BJ (cell line): ENCODE results near the gene POMT1. TPM values are rescaled to one million over a fixed set of nuclear protein-coding genes. Genes with fewer than 3 reads are reported as not detected.

Experiments
- CTCF ChIA-PET: fragments of 350-600 bp; formaldehyde crosslinking; extraction: SDS; loops from one replicate; lab custom pipeline; 2021; ENCODE audit warnings: antibody characterized with exemption, inconsistent platforms; lab: Yijun Ruan, JAX
- POLR2A ChIA-PET: fragments of 300-600 bp; sonication (Branson Sonifier 250); formaldehyde crosslinking; extraction: SDS; loops from one replicate; lab custom pipeline; 2021; ENCODE audit warnings: antibody characterized with exemption; lab: Charles Lee
- DNase-seq: peaks from one replicate; pipeline ENCODE4 v3.0.0-alpha.2; 2011; ENCODE audit warnings: low read depth
- H3K27me3 ChIP-seq: 2 replicates; pipeline ENCODE4 v1.6.0; 2011; ENCODE audit warnings: low read length; ENCODE audit not compliant: control insufficient read depth, insufficient read depth
- H3K36me3 ChIP-seq: 2 replicates; pipeline ENCODE4 v1.5.1; 2011; ENCODE audit warnings: low read length; ENCODE audit not compliant: control insufficient read depth, insufficient read depth
- H3K4me3 ChIP-seq: 2 replicates; pipeline ENCODE4 v1.5.1; 2011; ENCODE audit warnings: low read depth, mild to moderate bottlenecking, control low read depth, low read length
- polyA plus RNA-seq: library from polyadenylated mRNA; depleted of rRNA; stranded (reverse); fragments of >200 nt; gene quantifications from 2 replicates; pipeline ENCODE4 v1.2.3, GENCODE V29; 2011
- TF ChIP-seq, protein P1 (sequence below): IDR thresholded peaks from 2 replicates; pipeline ENCODE4 v1.5.1; 2011; ENCODE audit warnings: low read depth, mild to moderate bottlenecking, control low read depth, inconsistent platforms, low read length, moderate library complexity; ENCODE audit not compliant: insufficient read depth

POMT1 gene
- polyA plus RNA-seq, 1 experiment: 32.1 TPM

DNA sequence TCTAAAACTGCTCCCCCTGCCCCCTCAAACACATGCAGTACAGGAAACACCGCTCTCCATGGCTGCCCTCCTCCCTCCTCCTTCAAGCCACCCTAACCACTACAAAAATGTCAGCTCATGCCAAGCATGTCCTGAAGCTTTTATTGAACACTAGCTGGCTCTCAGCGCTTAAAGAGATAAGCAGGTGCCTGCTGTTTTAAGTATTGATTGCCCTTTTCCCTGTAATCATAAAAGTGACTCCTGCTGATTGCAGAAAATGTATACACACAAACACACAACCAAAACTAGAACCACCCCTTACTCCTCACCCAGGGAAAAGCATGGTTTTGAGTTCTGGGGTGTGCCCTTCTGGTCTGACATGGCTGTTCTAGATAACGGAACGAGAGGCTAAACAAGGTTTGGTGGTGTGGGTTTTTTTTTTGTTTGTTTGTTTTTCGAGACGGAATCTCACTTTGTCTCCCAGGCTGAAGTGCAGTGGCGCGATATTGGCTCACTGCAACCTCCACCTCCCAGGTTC, 32.1 kb downstream of the POMT1 start:
- ChIA-PET POLR2A (no interaction called here), CTCF (no interaction called here)
- Histone ChIP-seq H3K4me3 (no peak overlapping the region), H3K36me3 (no peaks in the 10 kb centered on the region; the same call in 1 of the 2 replicates), H3K27me3 (no peaks in the 10 kb centered on the region)
- DNase-seq: no peak
- TF ChIP-seq, protein P1, sequence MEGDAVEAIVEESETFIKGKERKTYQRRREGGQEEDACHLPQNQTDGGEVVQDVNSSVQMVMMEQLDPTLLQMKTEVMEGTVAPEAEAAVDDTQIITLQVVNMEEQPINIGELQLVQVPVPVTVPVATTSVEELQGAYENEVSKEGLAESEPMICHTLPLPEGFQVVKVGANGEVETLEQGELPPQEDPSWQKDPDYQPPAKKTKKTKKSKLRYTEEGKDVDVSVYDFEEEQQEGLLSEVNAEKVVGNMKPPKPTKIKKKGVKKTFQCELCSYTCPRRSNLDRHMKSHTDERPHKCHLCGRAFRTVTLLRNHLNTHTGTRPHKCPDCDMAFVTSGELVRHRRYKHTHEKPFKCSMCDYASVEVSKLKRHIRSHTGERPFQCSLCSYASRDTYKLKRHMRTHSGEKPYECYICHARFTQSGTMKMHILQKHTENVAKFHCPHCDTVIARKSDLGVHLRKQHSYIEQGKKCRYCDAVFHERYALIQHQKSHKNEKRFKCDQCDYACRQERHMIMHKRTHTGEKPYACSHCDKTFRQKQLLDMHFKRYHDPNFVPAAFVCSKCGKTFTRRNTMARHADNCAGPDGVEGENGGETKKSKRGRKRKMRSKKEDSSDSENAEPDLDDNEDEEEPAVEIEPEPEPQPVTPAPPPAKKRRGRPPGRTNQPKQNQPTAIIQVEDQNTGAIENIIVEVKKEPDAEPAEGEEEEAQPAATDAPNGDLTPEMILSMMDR: no peak

DNA sequence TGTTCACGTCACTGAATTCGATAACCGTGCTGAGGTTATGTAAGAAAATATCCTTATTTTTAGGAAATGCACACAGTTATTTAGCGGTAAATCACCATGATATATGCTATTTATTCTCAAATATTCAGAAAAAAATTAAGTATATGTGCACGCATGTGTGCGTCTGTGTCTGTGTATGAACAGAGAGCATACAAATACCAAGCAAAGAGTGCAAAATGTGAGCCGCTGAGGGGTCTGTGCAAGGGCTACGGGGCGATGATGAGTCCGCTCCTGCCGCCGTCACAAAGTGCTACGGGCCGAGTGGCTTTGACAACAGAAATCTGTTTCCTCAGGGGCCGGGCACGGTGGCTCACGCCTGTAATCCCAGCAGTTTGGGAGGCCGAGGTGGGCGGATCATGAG, 35.2 kb downstream of the POMT1 start:
- 0 out of 2 replicates have a peak, but pooled peaks cover 3% of the 10 kb centered on the region for H3K27me3 ChIP-seq
- TF ChIP-seq, protein P1: no peak
- ChIA-PET POLR2A (no interaction called here), CTCF (no interaction called here)
- no peak overlapping the region for H3K4me3 ChIP-seq
- no peak for DNase-seq
- H3K36me3 ChIP-seq: no peaks in the 10 kb centered on the region

- DNase-seq: no peak
- TF ChIP-seq, protein P1: no peak
- CTCF ChIA-PET: interaction anchor here (0.6 kb wide), 1 partner anchor 706 kb away, joined by 3 read pairs; no protein-coding TSS in a partner anchor
- Histone ChIP-seq H3K27me3 (peaks cover 5% of the 10 kb centered on the region), H3K4me3 (no peak overlapping the region), H3K36me3 (no peaks in the 10 kb centered on the region)
- POLR2A ChIA-PET: no interaction called here
These were observed 36.7 kb downstream of the POMT1 start for GRCh38 chr9:131539223-131539923.

DNA sequence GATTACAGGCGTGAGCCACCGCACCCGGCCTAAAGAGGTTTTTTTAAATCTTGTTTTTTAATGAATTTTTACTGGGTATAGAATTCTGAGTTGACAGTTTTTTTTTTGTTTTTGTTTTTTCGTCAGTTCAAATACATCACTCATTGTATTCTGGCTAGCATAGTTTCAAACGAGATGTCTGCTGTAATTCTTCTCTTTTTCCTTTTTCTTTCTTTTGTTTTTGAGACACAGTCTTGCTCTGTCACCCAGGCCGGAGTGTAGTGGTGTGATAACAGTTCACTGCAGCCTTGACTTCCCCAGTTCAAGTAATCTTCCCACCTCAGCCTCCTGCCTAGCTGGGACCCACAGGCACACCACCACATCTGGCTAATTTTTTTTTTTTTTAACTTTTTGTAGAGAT, 40.4 kb downstream of the POMT1 start:
- CTCF ChIA-PET: no interaction called here
- DNase-seq: no peak
- H3K4me3 ChIP-seq: no peak overlapping the region
- H3K27me3 ChIP-seq: peaks cover 27% of the 10 kb centered on the region
- POLR2A ChIA-PET: no interaction called here
- H3K36me3 ChIP-seq: no peaks in the 10 kb centered on the region
- TF ChIP-seq, protein P1: no peak

DNA sequence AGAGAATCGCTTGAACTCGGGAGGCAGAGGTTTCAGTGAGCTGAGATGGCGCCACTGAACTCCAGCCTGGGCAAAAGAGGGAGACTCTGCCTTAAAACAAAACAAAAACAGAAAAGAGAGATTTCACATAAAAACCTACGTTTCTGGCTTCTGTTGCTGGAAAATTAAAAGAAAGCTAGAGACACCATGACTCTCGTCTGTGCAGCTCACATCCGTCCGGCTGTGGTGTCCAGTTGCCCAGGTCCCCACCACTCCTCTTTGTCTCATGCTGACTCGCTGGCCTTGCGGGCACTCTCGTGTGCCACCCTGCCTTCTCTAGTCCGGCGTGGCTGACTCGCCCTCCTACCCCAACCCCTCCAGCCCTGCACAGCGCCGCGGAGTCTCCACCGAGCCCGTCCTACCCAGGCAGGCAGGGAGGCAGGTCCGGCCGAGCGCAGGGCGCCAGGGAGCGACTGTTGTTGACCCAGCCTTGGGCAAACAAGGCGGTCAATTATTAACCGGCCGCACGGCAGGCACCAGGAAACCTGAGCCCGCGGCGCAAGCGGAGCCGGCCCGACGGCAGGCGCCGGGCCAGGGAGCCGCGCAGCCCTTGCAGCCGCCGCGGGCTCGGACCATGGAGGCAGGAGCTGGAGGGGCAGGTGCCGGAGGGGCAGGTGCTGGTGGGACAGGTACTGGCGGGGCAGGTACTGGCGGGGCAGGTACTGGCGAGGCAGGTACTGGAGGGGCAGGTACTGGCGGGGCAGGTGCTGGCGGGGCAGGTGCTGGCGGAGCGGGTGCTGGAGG, 42.5 kb downstream of the POMT1 start, which contains the start of gene PRRT1B:
PRRT1B (plus strand) TSS at position 521 of the 783 bp plus-strand sequence; CDS start at position 614, 93 bp downstream.
- Histone ChIP-seq H3K27me3 (peaks cover 27% of the 10 kb centered on the region), H3K36me3 (no peaks in the 10 kb centered on the region), H3K4me3 (no peak within 1 kb of the TSS)
- DNase-seq: no peak
- CTCF ChIA-PET: interaction anchor here (1.6 kb wide), 1 partner anchor 14 kb away, joined by 4 read pairs; no protein-coding TSS in a partner anchor
- POLR2A ChIA-PET: no interaction called here
- TF ChIP-seq, protein P1: no peak
